ENCODE measurements around the gene TOR1AIP1.

TOR1AIP1 gene

GRCh38 chr1:179921981-179922872, 40.1 kb downstream of the TOR1AIP1 start:
- TF ChIP-seq CTCF (conservative IDR thresholded peaks at IDR 0.05) (no peak), ZFX (IDR thresholded peaks at IDR 0.05) (no peak)
- H3K27ac ChIP-seq = no peak overlapping the region

- H3K27ac ChIP-seq = no peak overlapping the region
- TF ChIP-seq CTCF (conservative IDR thresholded peaks at IDR 0.05) (no peak), ZFX (IDR thresholded peaks at IDR 0.05) (no peak)
Measured at GRCh38 chr1:179923029-179923428, 40.9 kb downstream of the TOR1AIP1 start.

- no peak for TF ChIP-seq CTCF (conservative IDR thresholded peaks at IDR 0.05)
Measured at GRCh38 chr1:179924268-179924667, 42.2 kb downstream of the TOR1AIP1 start.

GRCh38 chr1:179925302-179925701, 43.2 kb downstream of the TOR1AIP1 start:
- TF ChIP-seq ZFX (IDR thresholded peaks at IDR 0.05) = no peak
- TF ChIP-seq CTCF (conservative IDR thresholded peaks at IDR 0.05) = no peak
- H3K27ac ChIP-seq = no peak overlapping the region

More at GRCh38 chr1:179924268-179924667, 42.2 kb downstream of the TOR1AIP1 start:
- no peak overlapping the region for H3K27ac ChIP-seq

GRCh38 chr1:179925922-179926849, 44.1 kb downstream of the TOR1AIP1 start:
- no peak for TF ChIP-seq ZFX (IDR thresholded peaks at IDR 0.05)
- no peak for TF ChIP-seq CTCF (conservative IDR thresholded peaks at IDR 0.05)
- no peak overlapping the region for H3K27ac ChIP-seq

- TF ChIP-seq CTCF (conservative IDR thresholded peaks at IDR 0.05) = no peak
- no peak for TF ChIP-seq ZFX (IDR thresholded peaks at IDR 0.05)
- H3K27ac ChIP-seq = no peak overlapping the region
Measured at GRCh38 chr1:179926850-179927205, 44.7 kb downstream of the TOR1AIP1 start.

All from C4-2B (cell line).